GM13976 (cell line): ENCODE data around the gene HES4.
A peak's percentile ranks its signal among the peaks of the same experiment; 100 is the strongest.

ENCODE experiments used
- DNase-seq: peaks from one replicate; pipeline ENCODE4 v3.0.0; 2012; ENCODE audit warnings: low spot score
- in situ Hi-C: fragments of 300-500 bp; cut with MboI; formaldehyde crosslinking; loops from one replicate; pipeline ENCODE4 v1.12.0; 2022; ENCODE audit warnings: low sequenced_read_pairs, mixed read lengths, inconsistent platforms; ENCODE audit not compliant: unreplicated experiment
- TF ChIP-seq, protein P1 (sequence below): IDR thresholded peaks from 2 replicates; pipeline ENCODE4 v1.5.1; 2012; ENCODE audit warnings: borderline replicate concordance, mild to moderate bottlenecking; ENCODE audit not compliant: insufficient read depth; ENCODE audit errors: extremely low read depth, missing control alignments, control extremely low read depth

HES4 gene

DNA sequence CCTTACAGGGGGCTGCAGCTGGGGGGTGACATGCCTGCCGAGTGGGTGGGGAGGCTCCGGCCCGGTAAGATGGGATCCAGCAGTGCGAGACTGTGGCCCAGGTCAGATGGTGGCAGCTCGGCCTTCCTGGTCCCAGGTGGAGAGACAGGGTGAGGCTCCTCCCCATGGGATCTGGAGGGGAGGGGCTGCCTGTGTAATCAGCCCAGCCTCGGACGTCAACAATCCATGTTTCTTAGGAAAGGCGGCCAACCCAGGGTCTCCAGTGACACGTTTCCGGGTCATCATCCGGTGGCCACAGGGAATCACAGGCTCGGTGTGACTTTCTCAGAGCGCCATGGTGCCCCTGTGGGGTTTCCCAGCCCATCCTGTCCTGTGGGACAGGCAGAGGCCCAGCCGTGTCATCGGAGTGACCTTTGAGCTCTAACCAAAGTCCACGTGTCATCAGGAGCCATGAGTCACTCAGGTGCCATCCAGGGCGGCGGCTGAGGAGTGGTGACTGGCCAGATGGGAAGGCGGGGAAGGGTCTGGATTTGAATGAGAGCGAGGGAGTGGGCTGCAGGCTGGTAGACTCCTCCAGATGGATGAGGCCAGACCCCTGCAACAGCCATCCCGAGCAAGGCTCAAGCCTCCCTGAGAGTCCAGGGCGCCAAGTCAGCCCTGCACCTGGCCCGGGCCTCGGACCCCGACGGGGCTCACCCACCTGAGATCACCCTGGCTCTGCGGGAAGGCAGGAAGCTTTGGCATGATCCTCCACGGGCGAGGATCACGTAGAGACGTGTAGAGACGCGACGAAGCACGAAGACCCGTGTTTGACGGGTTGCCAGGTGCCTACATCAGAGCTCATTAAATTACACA, 6.6 kb upstream of the HES4 start:
- DNase-seq: no peak
- in situ Hi-C loops: no loop called here
- TF ChIP-seq, protein P1, sequence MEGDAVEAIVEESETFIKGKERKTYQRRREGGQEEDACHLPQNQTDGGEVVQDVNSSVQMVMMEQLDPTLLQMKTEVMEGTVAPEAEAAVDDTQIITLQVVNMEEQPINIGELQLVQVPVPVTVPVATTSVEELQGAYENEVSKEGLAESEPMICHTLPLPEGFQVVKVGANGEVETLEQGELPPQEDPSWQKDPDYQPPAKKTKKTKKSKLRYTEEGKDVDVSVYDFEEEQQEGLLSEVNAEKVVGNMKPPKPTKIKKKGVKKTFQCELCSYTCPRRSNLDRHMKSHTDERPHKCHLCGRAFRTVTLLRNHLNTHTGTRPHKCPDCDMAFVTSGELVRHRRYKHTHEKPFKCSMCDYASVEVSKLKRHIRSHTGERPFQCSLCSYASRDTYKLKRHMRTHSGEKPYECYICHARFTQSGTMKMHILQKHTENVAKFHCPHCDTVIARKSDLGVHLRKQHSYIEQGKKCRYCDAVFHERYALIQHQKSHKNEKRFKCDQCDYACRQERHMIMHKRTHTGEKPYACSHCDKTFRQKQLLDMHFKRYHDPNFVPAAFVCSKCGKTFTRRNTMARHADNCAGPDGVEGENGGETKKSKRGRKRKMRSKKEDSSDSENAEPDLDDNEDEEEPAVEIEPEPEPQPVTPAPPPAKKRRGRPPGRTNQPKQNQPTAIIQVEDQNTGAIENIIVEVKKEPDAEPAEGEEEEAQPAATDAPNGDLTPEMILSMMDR: no peak

GRCh38 chr1:1005774-1006304, 5.9 kb upstream of the HES4 start:
- in situ Hi-C loops: no loop called here
- TF ChIP-seq, protein P1: no peak
- no peak for DNase-seq

DNA sequence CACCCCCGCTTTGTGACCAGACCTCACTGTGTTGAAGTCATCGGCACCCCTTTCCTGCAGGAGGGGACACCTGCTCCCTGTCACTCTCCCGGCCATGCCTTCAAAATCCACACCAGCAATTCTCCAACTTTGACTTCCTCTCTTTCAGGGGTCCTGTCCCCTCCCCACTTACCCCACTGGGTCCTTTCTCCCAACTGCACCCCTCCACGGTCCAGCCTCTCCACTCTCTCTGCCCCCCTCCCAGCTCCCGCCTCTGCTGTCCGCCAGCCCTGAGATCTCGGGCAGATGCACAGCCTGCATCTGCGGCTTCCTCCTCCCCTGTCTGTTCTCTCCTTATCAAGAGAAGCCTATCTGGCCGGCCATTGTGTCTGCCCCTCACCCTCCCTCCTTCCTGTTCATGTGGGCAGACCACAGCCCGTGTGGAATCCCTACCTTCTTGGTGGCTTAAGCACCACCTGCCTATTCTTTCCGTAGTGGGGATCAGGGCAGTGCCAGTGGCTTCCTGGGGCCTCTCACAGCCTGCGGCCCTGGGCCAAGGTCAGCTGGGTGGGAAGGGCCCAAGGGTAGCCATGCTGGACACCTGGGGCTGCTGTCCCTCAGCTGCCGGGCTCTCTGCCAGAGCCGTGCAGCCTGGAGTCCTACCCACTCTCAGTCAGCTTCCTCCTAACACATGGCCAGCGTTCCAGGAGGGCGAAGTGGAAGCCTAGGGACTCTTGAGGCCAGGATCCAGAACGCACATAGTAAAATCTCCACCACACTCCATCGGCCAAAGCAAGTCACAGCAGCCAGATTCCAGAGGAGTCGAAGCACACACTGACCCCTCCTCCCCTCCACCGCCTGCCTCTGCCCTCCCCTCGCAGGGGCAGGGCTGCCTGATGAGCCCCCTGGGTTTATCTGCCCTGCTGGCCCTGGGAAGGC, 5.1 kb upstream of the HES4 start:
- in situ Hi-C loops: no loop called here
- DNase-seq: no peak
- TF ChIP-seq, protein P1: no peak

DNA sequence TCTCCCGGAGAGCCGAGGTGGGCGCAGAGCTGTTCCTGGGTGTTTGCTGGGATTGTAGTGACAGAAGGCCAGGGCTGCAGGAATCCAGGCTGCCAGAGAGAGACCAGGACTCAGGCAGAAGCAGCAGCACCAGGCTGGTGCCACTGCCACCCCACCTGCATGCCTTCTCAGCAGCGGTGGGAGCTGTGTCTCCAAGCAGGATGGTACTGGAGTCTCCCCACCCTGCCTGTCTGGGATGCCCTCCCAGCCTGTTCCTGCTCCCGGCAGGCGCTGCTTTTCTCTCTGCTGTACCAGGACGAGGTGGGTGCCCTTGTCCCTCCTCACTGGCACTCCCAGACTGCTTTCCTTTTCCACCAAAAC, 4.5 kb upstream of the HES4 start:
- in situ Hi-C loops: no loop called here
- TF ChIP-seq, protein P1: no peak
- no peak for DNase-seq

DNA sequence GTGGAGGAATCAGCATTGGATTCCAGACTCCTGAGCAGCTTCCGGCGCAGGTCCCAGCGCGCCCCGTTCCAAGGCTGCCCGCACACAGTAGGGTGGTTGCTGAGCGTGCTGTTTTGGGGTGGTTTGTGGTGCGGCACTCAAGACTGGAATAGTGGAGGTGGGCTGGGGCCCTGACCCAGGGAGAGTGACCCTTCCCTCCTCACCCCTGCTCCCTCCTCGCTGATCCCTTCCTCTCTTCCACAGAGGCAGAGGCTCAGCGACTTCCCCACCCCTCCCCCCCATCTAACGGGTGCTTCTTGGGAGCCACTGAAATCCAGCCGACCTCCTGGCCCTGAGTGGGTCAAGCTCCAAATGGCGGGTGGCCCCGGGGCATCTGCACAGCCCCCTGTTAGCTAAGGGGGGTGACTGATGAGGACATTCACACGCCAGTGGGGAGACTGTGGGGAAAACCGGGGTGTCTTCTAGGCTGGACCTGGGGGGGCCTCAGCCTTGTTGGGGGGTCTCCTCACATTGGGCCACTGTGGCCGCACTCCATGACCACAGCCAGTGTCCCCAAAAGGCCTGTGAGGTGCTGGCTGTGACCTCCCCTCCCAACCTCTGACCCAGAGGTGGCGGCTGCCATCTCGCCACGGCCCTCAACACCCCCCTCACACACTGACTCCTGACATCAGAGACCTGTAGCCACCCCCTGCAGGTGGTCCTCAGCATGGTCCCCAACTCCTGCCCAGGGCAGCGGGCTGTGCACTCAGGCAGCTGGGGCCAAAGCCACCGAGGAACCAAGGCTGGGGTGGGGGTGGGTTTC, 3.9 kb upstream of the HES4 start:
- TF ChIP-seq, protein P1: no peak
- in situ Hi-C loops: no loop called here
- DNase-seq: no peak

- TF ChIP-seq, protein P1: no peak
- in situ Hi-C loops: no loop called here
- peak; percentile 40 for DNase-seq
These were observed 1.3 kb upstream of the HES4 start for GRCh38 chr1:1001057-1001783.
